ENCODE data around the gene PDLIM3. TPM values are rescaled to one million over a fixed set of nuclear protein-coding genes. Genes with fewer than 3 reads are reported as not detected.

The PDLIM3 gene
- polyA plus RNA-seq, 3 donors, result not detected

- Mint-ChIP-seq H3K9me3 (peaks cover 0 to 4% (median 0%) of the 10 kb centered on the region in 7 donors), H3K36me3 (no peaks in the 10 kb centered on the region), H3K4me3 (no peak overlapping the region), H3K27me3 (ENCODE audit: low read depth in 3 of 3) (peaks cover 8 to 16% (median 15%) of the 10 kb centered on the region in 3 donors), H3K4me1 (no peaks in the 10 kb centered on the region), H3K27ac (no peak overlapping the region)
- Histone ChIP-seq H3K36me3 (replicated peaks in 1 of 2; ENCODE audit: control insufficient read depth in 1 of 2, insufficient read depth in 2 of 2, low read length in 2 of 2) (no peaks in the 10 kb centered on the region), H3K9ac (ENCODE audit: insufficient read depth, low read length, poor library complexity, severe bottlenecking) (no peak overlapping the region), H4K20me1 (ENCODE audit: insufficient read depth, low read length) (no peaks in the 10 kb centered on the region), H2AFZ (ENCODE audit: insufficient read depth, low read depth, low read length, poor library complexity, severe bottlenecking) (no peak overlapping the region), H3K27me3 (ENCODE audit: control insufficient read depth in 2 of 2, insufficient read depth in 2 of 2, low read length in 2 of 2) (no peaks in the 10 kb centered on the region), H3K79me2 (ENCODE audit: insufficient read depth, low read length) (no peaks in the 10 kb centered on the region), H3K27ac (ENCODE audit: low read depth in 1 of 2, low read length in 2 of 2) (no peak overlapping the region), H3K4me3 (replicated peaks in 1 of 3; ENCODE audit: low read depth in 2 of 3, low read length in 3 of 3) (no peak overlapping the region), H3K4me2 (replicated peaks; ENCODE audit: extremely low read depth, low read length, poor library complexity, severe bottlenecking) (no peak overlapping the region), H3K9me3 (replicated peaks in 1 of 2; ENCODE audit: control insufficient read depth in 1 of 2, insufficient read depth in 1 of 2, low read length in 2 of 2) (no peaks in the 10 kb centered on the region), H3K4me1 (ENCODE audit: control insufficient read depth in 1 of 2, insufficient read depth in 2 of 2, low read length in 2 of 2) (no peaks in the 10 kb centered on the region)
- no peak for DNase-seq
- 63% methylated on average over 1 of the region's 3 CpGs for WGBS (ENCODE audit: insufficient coverage)
- no peak for TF ChIP-seq CTCF (IDR thresholded peaks at IDR 0.05)
- intact Hi-C loops (cut with micrococcal nuclease), result no loop called here
These were observed 35.4 kb upstream of the PDLIM3 start for GRCh38 chr4:185570727-185571126.

GRCh38 chr4:185567381-185568376, 32.4 kb upstream of the PDLIM3 start:
- H3K36me3 Mint-ChIP-seq, result no peaks in the 10 kb centered on the region
- no peak overlapping the region for H3K4me3 Mint-ChIP-seq
- H3K27me3 Mint-ChIP-seq (ENCODE audit: low read depth in 3 of 3), result peaks cover 3 to 14% (median 7%) of the 10 kb centered on the region in 3 donors
- 94% methylated on average over 13 of the region's 21 CpGs for whole genome bisulfite sequencing (ENCODE audit: insufficient coverage)
- Histone ChIP-seq H3K27ac (ENCODE audit: low read depth in 1 of 2, low read length in 2 of 2) (no peak overlapping the region), H3K79me2 (ENCODE audit: insufficient read depth, low read length) (no peaks in the 10 kb centered on the region), H3K36me3 (replicated peaks in 1 of 2; ENCODE audit: control insufficient read depth in 1 of 2, insufficient read depth in 2 of 2, low read length in 2 of 2) (no peaks in the 10 kb centered on the region), H3K9me3 (replicated peaks in 1 of 2; ENCODE audit: control insufficient read depth in 1 of 2, insufficient read depth in 1 of 2, low read length in 2 of 2) (no peaks in the 10 kb centered on the region), H3K27me3 (ENCODE audit: control insufficient read depth in 2 of 2, insufficient read depth in 2 of 2, low read length in 2 of 2) (no peaks in the 10 kb centered on the region), H4K20me1 (ENCODE audit: insufficient read depth, low read length) (no peaks in the 10 kb centered on the region), H2AFZ (ENCODE audit: insufficient read depth, low read depth, low read length, poor library complexity, severe bottlenecking) (no peak overlapping the region), H3K4me2 (replicated peaks; ENCODE audit: extremely low read depth, low read length, poor library complexity, severe bottlenecking) (no peak overlapping the region), H3K4me3 (replicated peaks in 1 of 3; ENCODE audit: low read depth in 2 of 3, low read length in 3 of 3) (no peak overlapping the region), H3K9ac (ENCODE audit: insufficient read depth, low read length, poor library complexity, severe bottlenecking) (no peak overlapping the region), H3K4me1 (ENCODE audit: control insufficient read depth in 1 of 2, insufficient read depth in 2 of 2, low read length in 2 of 2) (no peaks in the 10 kb centered on the region)
- DNase-seq, result no peak
- H3K9me3 Mint-ChIP-seq, result peaks cover 0 to 15% (median 5%) of the 10 kb centered on the region in 7 donors
- no peaks in the 10 kb centered on the region for H3K4me1 Mint-ChIP-seq
- intact Hi-C loops (cut with micrococcal nuclease), result no loop called here
- TF ChIP-seq CTCF (IDR thresholded peaks at IDR 0.05), result no peak
- peak overlapping the region in 2 of 7 donors; percentile 26 to 27 for H3K27ac Mint-ChIP-seq

Measured in CD14-positive monocyte (primary cell).